Caco-2 (cell line): ENCODE data around the gene ZNF276. TPM values are rescaled to one million over a fixed set of nuclear protein-coding genes. Genes with fewer than 3 reads are reported as not detected.

Experiments used
- BruUV-seq: library from RNA; stranded (reverse); fragments of 400-500 nt; replicated peaks from 2 replicates; lab custom pipeline; 2021; lab: Mats Ljungman, UMichigan
- CTCF ChIA-PET: fragments of 300-600 bp; sonication (Branson Sonifier 250); formaldehyde crosslinking; loops from one replicate; lab custom pipeline; 2022; ENCODE audit warnings: antibody characterized with exemption; lab: Charles Lee
- POLR2A ChIA-PET: fragments of 300-600 bp; sonication (Branson Sonifier 250); formaldehyde crosslinking; loops from one replicate; lab custom pipeline; 2022; ENCODE audit warnings: antibody characterized with exemption; lab: Charles Lee
- DNase-seq, 2 experiments: peaks; one replicate each; pipeline versions ENCODE4 v3.0.0 to v3.0.0-alpha.2; 2020 to 2022
- H3K27me3 ChIP-seq: replicated peaks from 2 replicates; pipeline ENCODE4 v1.6.0; 2011; ENCODE audit warnings: low read length; ENCODE audit not compliant: control insufficient read depth, insufficient read depth
- H3K36me3 ChIP-seq: 2 replicates; pipeline ENCODE4 v1.5.1; 2011; ENCODE audit warnings: low read length; ENCODE audit not compliant: control insufficient read depth, insufficient read depth
- H3K4me1 ChIP-seq: fragments of 250-450 bp; sonication (Bioruptor Pico); 2 replicates; pipeline ENCODE4 v1.5.1; 2020; ENCODE audit warnings: mild to moderate bottlenecking
- H3K4me3 ChIP-seq: 2 replicates; pipeline ENCODE4 v1.5.1; 2011; ENCODE audit warnings: low read depth, mild to moderate bottlenecking, control low read depth, low read length
- H3K9me3 ChIP-seq: fragments of 250-450 bp; sonication (Bioruptor Pico); 2 replicates; pipeline ENCODE4 v1.5.1; 2020; ENCODE audit warnings: mild to moderate bottlenecking, moderate library complexity
- H3K27ac Mint-ChIP-seq: one replicate; pipeline ENCODE4 v1.8.0; 2022; ENCODE audit warnings: mixed read lengths; ENCODE audit not compliant: unreplicated experiment
- H3K27me3 Mint-ChIP-seq: one replicate; pipeline ENCODE4 v1.8.0; 2022; ENCODE audit warnings: mixed read lengths; ENCODE audit not compliant: insufficient read depth, unreplicated experiment
- H3K36me3 Mint-ChIP-seq: one replicate; pipeline ENCODE4 v1.8.0; 2022; ENCODE audit warnings: mild to moderate bottlenecking, mixed read lengths; ENCODE audit not compliant: insufficient read depth, unreplicated experiment
- H3K4me1 Mint-ChIP-seq: one replicate; pipeline ENCODE4 v1.8.0; 2022; ENCODE audit warnings: low read depth, mixed read lengths; ENCODE audit not compliant: unreplicated experiment
- H3K4me3 Mint-ChIP-seq: one replicate; pipeline ENCODE4 v1.8.0; 2022; ENCODE audit warnings: mild to moderate bottlenecking, moderate library complexity, mixed read lengths; ENCODE audit not compliant: unreplicated experiment
- H3K9me3 Mint-ChIP-seq: one replicate; pipeline ENCODE4 v1.8.0; 2022; ENCODE audit warnings: mixed read lengths; ENCODE audit not compliant: unreplicated experiment
- CTCF ChIP-seq, 2 experiments: fragments of 200-600 bp in 1 of 2; IDR thresholded peaks; 1 replicate in 1 of 2; 2 replicates in 1 of 2; pipeline versions ENCODE4 v1.5.1 to v1.8.0; 2011 to 2022; ENCODE audit warnings: antibody characterized with exemption in 1 of 2, control low read depth in 1 of 2, inconsistent platforms in 1 of 2, low read depth in 1 of 2, low read length in 1 of 2, mild to moderate bottlenecking in 1 of 2, moderate library complexity in 1 of 2; ENCODE audit not compliant: insufficient read depth in 1 of 2, severe bottlenecking in 1 of 2, unreplicated experiment in 1 of 2
- intact Hi-C: fragments of 100-400 bp; cut with micrococcal nuclease; formaldehyde crosslinking; loops from one replicate; pipeline ENCODE4 v1.10.0; 2022; ENCODE audit not compliant: unreplicated experiment
- total RNA-seq: library from RNA; stranded (reverse); gene quantifications from 2 replicates; pipeline ENCODE4 v1.2.3, GENCODE V29; 2022

The ZNF276 gene
- total RNA-seq, 1 experiment from 2014 or later: 28.1 TPM

- intact Hi-C loops: loop anchor here (1.0 kb wide), 1 partner anchor 87 kb away; no protein-coding TSS in a partner anchor
- ChIA-PET CTCF (interaction anchor here (0.6 to 1.7 kb wide), 5 partner anchors 12 to 154 kb away, joined by 4 to 7 read pairs (median 4); no protein-coding TSS in a partner anchor), POLR2A (interaction anchor here (0.6 kb wide), 1 partner anchor 166 kb away, joined by 4 read pairs; the partner anchor contains the start of gene TCF25)
- Mint-ChIP-seq H3K4me1 (no peaks in the 10 kb centered on the region), H3K4me3 (no peak overlapping the region), H3K27ac (no peak overlapping the region), H3K9me3 (no peaks in the 10 kb centered on the region), H3K27me3 (no peaks in the 10 kb centered on the region), H3K36me3 (peaks cover 4% of the 10 kb centered on the region)
- no TSS peak for BruUV-seq
- Histone ChIP-seq H3K4me3 (no peak overlapping the region), H3K27me3 (no peaks in the 10 kb centered on the region), H3K36me3 (no peaks in the 10 kb centered on the region), H3K9me3 (no peaks in the 10 kb centered on the region), H3K4me1 (no peaks in the 10 kb centered on the region)
- no peak for TF ChIP-seq CTCF (IDR thresholded peaks at IDR 0.05; ENCODE audit: insufficient read depth in 1 of 2, low read depth in 1 of 2, low read length in 1 of 2, severe bottlenecking in 1 of 2, unreplicated experiment in 1 of 2)
- no peak for DNase-seq
These were observed 14.6 kb upstream of the ZNF276 start for GRCh38 chr16:89706518-89707260.

GRCh38 chr16:89707695-89708094 is 13.6 kb upstream of the ZNF276 start:
- no peaks in the 10 kb centered on the region for H3K4me1 Mint-ChIP-seq
- no peak overlapping the region for H3K27ac Mint-ChIP-seq
- no peaks in the 10 kb centered on the region for H3K27me3 Mint-ChIP-seq
- CTCF ChIA-PET: no interaction called here
- POLR2A ChIA-PET: no interaction called here
- 0 out of 2 replicates have a peak, but pooled peaks cover 2% of the 10 kb centered on the region for H3K4me1 ChIP-seq
- H3K36me3 Mint-ChIP-seq: no peaks in the 10 kb centered on the region
- no peaks in the 10 kb centered on the region for H3K36me3 ChIP-seq
- DNase-seq: no peak
- H3K9me3 ChIP-seq: no peaks in the 10 kb centered on the region
- H3K4me3 Mint-ChIP-seq: no peak overlapping the region
- no peaks in the 10 kb centered on the region for H3K27me3 ChIP-seq
- no peak for TF ChIP-seq CTCF (IDR thresholded peaks at IDR 0.05; ENCODE audit: insufficient read depth in 1 of 2, low read depth in 1 of 2, low read length in 1 of 2, severe bottlenecking in 1 of 2, unreplicated experiment in 1 of 2)
- intact Hi-C loops: no loop called here
- BruUV-seq: no TSS peak
- H3K9me3 Mint-ChIP-seq: no peaks in the 10 kb centered on the region
- no peak overlapping the region for H3K4me3 ChIP-seq

- POLR2A ChIA-PET: no interaction called here
- Mint-ChIP-seq H3K36me3 (no peaks in the 10 kb centered on the region), H3K4me3 (no peak overlapping the region), H3K4me1 (no peaks in the 10 kb centered on the region), H3K27ac (no peak overlapping the region), H3K9me3 (no peaks in the 10 kb centered on the region), H3K27me3 (no peaks in the 10 kb centered on the region)
- Histone ChIP-seq H3K4me3 (no peak overlapping the region), H3K9me3 (no peaks in the 10 kb centered on the region), H3K36me3 (no peaks in the 10 kb centered on the region), H3K4me1 (peaks cover 6% of the 10 kb centered on the region; the same call in 1 of the 2 replicates), H3K27me3 (no peaks in the 10 kb centered on the region)
- intact Hi-C loops: no loop called here
- TF ChIP-seq CTCF (IDR thresholded peaks at IDR 0.05; ENCODE audit: insufficient read depth in 1 of 2, low read depth in 1 of 2, low read length in 1 of 2, severe bottlenecking in 1 of 2, unreplicated experiment in 1 of 2): no peak
- no peak for DNase-seq
- BruUV-seq: no TSS peak
- CTCF ChIA-PET: no interaction called here
These were observed 12.8 kb upstream of the ZNF276 start for GRCh38 chr16:89708481-89708931.
